ENCODE measurements around the gene ZNF554. TPM values are rescaled to one million over a fixed set of nuclear protein-coding genes. Genes with fewer than 3 reads are reported as not detected.
"Not testable (repeated sequence)": the region's sequence is repeated elsewhere in the genome, so short reads cannot be mapped to it uniquely, and the experiment has no call there.

The ZNF554 gene
- polyA plus RNA-seq, 3 donors: 8.1 to 11.3 (median 10.5) TPM

DNA sequence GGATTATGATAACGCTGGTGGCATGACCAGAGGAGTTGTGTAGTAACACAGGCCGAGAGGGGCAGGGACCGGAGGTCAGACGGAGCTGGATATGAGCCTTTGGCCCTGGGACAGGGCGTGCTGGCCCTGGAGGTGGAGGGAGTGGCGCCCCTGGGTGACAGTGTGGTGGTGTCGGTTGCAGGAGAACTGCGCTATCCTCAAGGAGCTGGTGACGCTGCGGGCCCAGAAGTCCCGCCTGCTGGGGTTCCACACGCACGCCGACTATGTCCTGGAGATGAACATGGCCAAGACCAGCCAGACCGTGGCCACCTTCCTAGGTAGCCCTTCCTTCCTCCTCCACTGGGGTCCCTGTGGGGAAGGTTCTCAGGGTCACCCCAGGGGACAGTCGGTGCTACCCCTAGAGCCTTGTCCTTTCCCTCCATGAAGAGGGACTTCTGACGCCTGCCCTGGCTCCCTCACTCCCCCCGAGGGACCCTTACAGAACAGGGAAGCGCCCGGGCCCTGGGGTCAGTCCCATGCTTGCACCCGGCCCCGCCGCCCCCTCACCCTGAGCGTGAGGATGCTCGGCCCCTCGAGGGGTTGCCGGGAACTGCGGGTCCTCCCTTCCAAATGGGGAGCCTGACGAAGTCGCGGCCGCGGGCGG, 12.8 kb upstream of the ZNF554 start:
- no peak for DNase-seq

GRCh38 chr19:2807379-2808128, 12.1 kb upstream of the ZNF554 start:
- DNase-seq: no peak

DNA sequence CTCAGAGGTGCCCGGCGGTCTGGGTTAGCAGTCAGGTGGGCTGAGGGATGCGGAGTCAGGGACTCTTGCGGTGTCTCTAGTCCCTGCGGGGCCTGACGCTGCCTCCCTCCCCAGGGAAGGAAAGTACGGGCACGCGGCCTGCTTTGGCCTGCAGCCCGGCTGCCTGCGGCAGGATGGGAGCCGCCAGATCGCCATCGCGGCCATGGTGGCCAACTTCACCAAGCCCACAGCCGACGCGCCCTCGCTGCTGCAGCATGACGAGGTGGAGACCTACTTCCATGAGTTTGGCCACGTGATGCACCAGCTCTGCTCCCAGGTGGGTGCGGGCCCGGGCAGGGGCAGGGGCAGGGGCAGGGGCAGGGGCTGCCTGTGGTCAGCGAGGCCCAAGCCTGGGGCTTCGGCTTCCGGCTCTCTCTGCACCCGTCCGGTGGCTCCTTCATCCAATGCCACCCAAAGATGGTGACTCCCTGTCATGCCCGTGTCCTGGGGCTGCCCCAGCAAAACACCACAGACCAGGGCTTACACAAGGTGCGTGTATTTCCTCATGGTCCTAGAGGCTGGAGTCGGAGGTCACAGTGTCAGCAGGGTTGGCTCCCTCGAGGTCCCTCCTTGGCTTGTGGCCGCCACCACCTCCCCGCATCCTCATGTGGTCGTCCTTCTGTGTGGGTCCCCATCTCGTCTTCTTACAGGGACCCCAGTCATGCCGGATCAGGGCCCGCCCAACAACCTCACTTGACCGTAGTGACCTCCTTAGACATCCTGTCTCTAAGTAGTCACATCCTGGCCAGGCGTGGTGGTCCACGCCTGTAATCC, 11.3 kb upstream of the ZNF554 start:
- no peak for DNase-seq

DNA sequence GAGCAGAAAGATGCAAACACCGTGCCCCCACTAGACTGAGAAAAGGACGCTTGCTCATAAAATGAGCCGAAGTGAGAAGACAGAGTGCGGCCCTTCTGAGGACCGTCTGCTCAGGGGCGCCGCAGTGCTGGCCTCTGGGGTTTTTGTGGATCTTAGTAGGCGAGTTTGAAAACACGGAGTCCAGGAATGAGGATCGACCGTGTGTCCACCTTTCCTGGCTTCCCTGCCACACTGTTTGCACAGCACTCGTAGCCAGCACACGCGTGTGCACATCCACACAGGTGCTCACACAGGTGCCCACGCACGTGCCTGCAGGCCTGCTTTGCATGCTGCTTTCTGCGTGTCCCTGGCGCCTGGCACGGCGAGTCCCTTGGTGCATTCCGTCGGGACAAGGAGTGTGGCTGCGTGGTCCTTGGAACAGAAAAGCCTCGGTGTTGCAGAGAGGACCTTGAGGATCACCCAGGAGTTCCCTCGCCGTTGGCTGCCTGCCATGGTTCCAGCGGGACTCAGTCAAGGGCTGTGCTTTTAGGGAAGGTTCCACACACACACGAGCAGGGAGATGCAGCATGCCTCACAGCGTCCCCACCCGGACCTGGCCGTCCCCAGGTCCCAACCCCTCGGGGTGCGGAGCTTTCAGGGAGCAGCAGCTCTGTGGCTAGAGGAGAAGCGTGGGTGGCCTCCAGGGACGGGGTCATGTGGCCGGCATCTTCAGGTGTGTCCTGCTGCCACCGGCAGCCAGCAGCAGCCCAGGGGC, 10.1 kb upstream of the ZNF554 start:
- DNase-seq: no peak

DNA sequence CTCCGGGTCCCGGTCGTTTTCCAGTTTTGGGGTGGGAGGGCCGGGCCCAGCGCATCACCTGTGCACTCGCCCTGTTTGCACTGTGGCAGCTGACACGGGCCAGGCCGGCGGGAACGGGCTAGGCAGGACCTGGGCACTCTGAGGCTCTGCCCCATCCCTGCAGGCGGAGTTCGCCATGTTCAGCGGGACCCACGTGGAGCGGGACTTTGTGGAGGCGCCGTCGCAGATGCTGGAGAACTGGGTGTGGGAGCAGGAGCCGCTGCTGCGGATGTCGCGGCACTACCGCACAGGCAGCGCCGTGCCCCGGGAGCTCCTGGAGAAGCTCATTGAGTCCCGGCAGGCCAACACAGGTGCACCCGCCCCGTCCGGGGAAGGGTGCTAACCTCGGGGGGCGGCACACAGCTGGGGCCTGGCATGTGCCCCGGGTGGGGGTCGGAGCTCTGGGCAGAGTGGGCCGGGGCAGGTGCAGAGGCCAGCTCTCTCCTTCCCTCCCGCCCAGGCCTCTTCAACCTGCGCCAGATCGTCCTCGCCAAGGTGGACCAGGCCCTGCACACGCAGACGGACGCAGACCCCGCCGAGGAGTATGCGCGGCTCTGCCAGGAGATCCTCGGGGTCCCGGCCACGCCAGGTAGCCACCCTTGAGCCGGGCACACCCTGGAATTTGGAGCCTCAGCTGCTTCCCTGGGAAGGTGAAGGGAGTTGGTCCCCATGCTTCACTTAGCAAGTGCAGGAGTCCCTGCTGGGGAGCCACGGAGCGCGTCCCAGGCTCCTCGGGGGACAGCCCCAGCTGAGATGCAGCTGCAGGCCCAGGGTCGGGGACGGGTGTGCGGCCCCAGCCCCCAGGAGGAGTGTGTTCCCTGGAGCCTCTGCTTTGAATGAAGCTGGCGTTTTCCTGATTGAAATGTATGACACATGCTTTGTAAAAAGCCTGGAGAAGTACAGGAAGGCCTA, 9.3 kb upstream of the ZNF554 start:
- DNase-seq: no peak

- no peak for DNase-seq
These were observed 8.4 kb upstream of the ZNF554 start for GRCh38 chr19:2811221-2811722.

DNA sequence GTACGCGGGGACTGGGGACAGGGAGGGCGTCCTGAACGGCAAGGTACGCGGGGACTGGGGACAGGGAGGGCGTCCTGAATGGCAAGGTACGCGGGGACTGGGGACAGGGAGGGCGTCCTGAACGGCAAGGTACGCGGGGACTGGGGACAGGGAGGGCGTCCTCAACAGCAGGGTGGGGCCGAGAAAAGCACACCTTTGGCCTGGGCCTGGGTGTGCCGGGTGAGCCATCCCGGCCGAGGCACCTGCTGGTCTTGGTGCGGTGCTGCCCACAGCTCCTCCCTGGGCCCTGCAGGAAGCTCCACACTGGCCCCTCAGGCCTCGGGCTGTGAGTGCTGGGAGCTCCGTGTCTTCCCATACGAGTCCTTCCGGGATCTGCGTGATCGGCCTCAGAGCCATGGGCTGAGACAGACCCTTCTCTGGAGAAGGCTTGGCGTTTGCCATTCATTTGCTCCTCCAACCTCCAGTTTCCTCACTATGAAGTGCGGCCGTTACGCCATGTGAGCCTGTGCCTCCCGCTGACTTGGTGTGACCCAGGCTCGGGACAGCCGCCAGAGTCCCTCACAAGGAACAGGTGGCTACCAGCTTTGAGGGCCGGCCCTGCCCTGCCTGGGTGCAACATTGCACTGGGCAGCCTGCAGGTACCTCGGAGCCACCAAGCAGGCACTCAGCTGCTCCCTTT, 7.8 kb upstream of the ZNF554 start:
- DNase-seq: no peak

DNA sequence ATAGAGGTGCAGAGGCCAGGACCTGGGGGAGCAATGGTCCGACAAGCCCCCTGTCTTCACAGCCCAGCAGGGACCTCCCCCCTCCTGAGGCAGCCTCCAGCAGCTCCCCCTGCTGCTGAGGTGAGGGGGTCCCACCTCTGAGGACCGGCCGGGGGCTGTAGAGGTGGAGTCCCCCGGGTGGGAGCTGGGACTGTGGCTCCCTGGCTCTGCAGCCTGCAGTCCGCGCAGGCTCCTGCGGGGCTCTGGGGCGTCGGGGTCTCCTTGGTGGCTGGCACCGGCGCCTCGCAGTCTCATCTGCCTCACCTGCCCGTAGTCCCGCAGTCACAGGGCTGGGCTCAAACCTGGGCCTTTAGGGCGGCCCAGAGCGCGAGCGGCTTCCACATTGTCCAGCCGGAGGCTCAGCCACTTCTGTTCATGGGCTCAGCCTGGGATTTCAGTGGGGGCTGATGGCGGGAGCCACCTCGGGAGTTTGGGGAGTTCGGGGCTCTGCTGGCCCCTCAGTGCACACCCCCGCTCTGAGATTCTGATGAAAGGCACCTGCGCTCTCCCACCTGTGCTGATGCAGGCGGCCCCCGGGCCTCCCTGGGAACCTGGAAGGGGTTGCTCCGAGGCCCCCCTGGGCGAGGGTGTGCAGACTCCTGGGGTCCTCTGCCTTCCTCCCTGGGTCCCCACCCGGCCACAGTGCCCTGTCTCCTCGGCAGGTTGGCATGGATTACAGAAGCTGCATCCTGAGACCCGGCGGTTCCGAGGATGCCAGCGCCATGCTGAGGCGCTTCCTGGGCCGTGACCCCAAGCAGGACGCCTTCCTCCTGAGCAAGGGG, 7.0 kb upstream of the ZNF554 start:
- no peak for DNase-seq

- no peak for DNase-seq
These were observed 6.2 kb upstream of the ZNF554 start for GRCh38 chr19:2813235-2814160.

- DNase-seq: no peak
These were observed 5.2 kb upstream of the ZNF554 start for GRCh38 chr19:2814426-2814825.

GRCh38 chr19:2815191-2815614, 4.5 kb upstream of the ZNF554 start:
- DNase-seq: no peak

DNA sequence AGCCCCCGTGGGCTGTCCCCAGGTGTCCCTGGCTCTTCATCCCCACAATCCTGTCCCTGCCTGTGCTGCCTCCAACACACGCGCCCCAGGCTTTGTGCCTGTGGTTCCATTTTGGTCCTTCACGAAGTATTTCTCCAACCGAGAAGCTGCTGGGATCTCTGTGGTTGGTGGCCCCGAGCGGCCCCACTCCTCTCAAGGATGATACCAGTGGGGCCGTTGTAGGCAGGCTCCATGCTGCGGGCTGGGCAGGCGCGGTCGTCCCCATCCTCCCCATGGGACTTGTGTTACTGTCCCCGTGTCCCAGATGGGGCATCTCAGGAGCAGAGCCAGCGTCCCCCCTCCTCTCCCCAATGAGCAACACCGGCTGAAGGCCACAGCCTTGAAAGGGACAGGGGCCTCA, 3.7 kb upstream of the ZNF554 start:
- DNase-seq: no peak

- DNase-seq: no peak
These were observed 3.0 kb upstream of the ZNF554 start for GRCh38 chr19:2816641-2817040.

GRCh38 chr19:2817237-2817829, 2.3 kb upstream of the ZNF554 start:
- DNase-seq: not testable (repeated sequence)

GRCh38 chr19:2820112-2820702, 539 bp downstream of the ZNF554 start:
- peak; percentile 5 for DNase-seq

DNA sequence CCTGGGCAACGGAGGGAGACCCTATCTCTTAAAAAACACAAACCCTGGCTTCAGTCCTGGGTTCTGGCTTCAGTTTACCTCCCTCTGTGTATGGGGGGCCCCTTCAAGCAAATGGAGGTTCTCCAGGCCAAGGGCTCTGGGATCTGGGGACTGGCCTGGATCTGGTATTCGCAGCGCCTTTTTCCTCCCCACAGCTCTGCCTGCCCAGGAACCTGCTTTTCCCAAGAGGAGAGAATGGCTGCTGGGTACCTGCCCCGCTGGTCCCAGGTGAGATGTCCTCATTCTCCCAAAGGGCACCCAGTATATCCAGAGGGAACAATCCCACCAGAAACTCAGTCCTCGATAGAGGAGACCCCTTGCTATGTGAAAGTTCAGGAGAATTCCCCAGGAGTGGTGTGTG, 3.2 kb downstream of the ZNF554 start:
- DNase-seq: no peak

GRCh38 chr19:2823646-2824045, 4.0 kb downstream of the ZNF554 start:
- no peak for DNase-seq

Data from renal pelvis (tissue), 4 donors.